A673 (cell line): Measurements from ENCODE around the gene SMIM7.
"Not testable (repeated sequence)": the region's sequence is repeated elsewhere in the genome, so short reads cannot be mapped to it uniquely, and the experiment has no call there.

Experiments
- CTCF ChIP-seq: fragments of 300-800, 200-600 bp; sonication (generic); conservative IDR thresholded peaks from 2 replicates; pipeline ENCODE4 v1.5.1; 2017; ENCODE audit warnings: low read depth, mild to moderate bottlenecking, antibody characterized with exemption, low read length, moderate library complexity, mixed read lengths
- EZH2 ChIP-seq: fragments of 200-600 bp; sonication (generic); IDR thresholded peaks from 2 replicates; pipeline ENCODE4 v1.6.1; 2017; ENCODE audit warnings: borderline replicate concordance, low read depth, mild to moderate bottlenecking, mixed read lengths, antibody characterized with exemption, low read length; ENCODE audit not compliant: poor library complexity, severe bottlenecking

DNA sequence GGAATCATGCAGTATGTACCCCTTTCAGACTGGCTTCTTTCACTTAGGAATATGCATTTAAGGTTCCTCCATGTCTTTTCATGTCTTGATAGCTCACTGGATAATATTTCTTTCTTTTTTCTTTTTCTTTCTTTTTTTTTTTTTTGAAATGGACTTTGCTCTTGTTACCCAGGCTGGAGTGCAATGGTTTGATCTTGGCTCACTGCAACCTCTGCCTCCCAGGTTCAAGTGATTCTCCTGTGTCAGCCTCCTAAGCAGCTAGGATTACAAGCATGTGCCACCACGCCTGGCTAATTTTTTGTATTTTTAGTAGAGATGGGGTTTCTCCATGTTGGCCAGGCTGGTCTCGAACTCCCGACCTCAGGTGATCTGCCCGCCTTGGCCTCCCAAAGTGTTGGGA lies 8.8 kb upstream of the SMIM7 start:
- not testable (repeated sequence) for TF ChIP-seq CTCF, EZH2
